Head of caudate nucleus (tissue), 42 donors: Measurements from ENCODE around the gene PUS7L.
"Not testable (repeated sequence)": the region's sequence is repeated elsewhere in the genome, so short reads cannot be mapped to it uniquely, and the experiment has no call there.

Experiments
- DNase-seq, 42 donors: peaks; one replicate each; pipeline versions ENCODE4 v3.0.0 to v3.0.0-alpha.2; 2020 to 2021; ENCODE audit warnings: mixed read lengths in 7 of 42
- intact Hi-C: fragments of 100-400 bp; cut with DNase I; formaldehyde crosslinking; loops from one replicate; pipeline ENCODE4 v1.15.0; 2022

The PUS7L gene

DNA sequence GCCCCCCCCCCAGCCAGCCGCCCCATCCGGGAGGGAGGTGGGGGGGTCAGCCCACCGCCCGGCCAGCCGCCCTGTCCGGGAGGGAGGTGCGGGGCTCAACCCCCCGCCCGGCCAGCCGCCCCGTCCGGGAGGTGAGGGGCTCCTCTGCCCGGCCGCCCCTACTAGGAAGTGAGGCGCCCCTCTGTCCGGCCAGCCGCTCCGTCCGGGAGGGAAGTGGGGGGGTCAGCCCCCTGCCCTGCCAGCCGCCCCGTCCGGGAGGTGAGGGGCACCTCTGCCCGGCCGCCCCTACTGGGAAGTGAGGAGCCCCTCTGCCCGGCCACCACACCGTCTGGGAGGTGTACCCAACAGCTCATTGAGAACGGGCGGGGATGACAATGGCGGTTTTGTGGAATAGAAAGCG, 73.1 kb downstream of the PUS7L start:
- intact Hi-C loops, DNase-seq: not testable (repeated sequence)

DNA sequence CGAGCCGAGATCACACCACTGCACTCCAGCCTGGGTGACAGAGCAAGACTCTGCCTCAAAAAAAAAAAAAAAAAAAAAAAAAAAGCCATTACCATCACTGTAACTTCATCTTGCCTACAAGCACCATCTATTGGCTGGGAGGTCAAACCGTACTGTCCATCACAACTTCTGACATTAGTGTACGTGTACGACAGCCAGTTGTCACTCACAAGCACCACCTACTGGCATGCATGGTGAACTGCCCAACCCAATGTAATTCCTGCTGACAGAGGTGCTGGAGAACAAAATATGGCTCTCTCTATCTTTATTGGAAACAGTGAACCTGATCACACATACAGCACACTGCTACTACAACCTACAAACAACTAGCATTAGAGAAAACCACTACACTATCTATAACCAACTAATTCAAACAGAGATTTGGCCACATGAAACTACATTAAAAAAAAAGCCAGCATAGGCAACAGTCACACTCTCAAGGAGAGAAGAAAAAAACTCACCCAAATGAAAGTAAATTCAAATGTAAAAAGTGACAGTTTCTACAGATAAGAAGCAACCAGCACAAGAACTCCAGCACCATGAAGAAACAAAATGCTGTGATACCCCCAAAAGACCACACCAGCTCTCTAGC, 82.3 kb downstream of the PUS7L start:
- peak in 2 of 42 donors; percentile 9 to 36 for DNase-seq
- intact Hi-C loops: no loop called here

DNA sequence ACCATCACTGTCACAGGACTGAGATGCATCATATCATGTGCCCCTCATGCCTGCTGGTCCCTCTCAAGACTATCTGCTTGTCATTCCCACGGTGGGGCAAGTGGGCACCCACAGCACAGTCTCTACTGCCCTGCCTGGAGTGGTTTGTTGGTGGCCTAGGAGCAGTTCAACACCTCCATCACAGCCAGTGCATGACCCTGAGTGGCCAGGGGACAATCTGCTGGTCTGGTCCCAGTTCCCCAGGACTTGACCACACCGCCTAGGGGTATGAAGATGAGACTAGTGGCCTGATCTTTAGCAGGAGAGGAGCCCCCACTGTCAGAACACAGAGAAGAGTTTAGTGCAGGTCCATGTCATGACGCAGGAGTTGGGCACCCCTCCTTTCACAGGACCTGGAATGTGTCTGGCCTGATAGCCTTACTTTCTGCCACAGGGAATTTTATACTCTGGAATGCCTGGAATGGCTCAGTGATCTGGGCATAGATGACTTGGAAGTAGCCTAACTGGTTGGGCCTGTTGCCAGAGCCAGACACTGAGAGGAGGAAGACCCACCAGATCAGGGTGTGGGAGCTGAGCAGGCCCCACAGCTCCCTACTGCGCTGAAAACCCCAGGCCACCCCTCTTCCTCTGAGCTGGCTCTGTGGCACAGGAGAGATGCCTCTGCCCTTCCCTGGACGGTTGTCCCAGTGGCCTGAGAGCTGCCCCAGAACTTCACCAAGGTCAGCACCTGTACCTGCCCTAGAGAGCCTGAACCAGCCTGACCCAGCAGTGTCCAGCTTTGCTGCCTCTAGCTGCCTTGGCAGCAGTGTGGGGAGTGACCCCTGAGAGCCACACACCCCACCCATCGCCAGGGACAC, 83.3 kb downstream of the PUS7L start:
- intact Hi-C loops: no loop called here
- DNase-seq: no peak

DNA sequence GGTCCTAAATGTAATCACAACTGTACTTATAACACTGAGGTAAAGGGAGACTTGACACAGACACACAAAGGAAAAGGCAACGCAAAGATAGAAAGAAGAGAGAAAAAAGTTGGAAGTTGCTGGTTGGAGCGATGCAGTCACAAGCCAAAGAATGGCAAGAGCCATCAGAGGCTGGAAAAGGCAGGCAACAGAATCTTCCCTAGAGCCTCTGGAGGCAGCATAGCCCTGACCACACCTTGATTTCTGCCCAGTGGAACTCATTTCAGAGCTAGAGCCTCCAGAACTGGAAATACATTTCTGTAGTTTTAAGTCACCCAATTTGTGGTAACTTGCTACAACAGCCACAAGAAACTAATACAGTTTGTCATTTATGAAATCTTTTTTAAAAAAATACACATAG, 89.2 kb downstream of the PUS7L start:
- intact Hi-C loops: no loop called here
- no peak for DNase-seq
